LNCaP clone FGC (cell line): Measurements from ENCODE around the gene STXBP3.

ENCODE experiments used
- DNase-seq: peaks from one replicate; pipeline ENCODE4 v3.0.0-alpha.2; 2011; ENCODE audit warnings: low read depth
- H3K4me3 ChIP-seq: 2 replicates; pipeline ENCODE4 v1.5.1; 2011; ENCODE audit warnings: mild to moderate bottlenecking, low read depth, low read length, control low read depth
- CTCF ChIP-seq: IDR thresholded peaks from 2 replicates; pipeline ENCODE4 v1.5.1; 2012; ENCODE audit warnings: mild to moderate bottlenecking; ENCODE audit not compliant: control insufficient read depth, insufficient read depth; ENCODE audit errors: extremely low read depth

Gene STXBP3

GRCh38 chr1:108841703-108842102, 95.2 kb downstream of the STXBP3 start:
- no peak for DNase-seq
- no peak overlapping the region for H3K4me3 ChIP-seq
- no peak for TF ChIP-seq CTCF

- no peak overlapping the region for H3K4me3 ChIP-seq
- TF ChIP-seq CTCF: no peak
- DNase-seq: no peak
These were observed 96.2 kb downstream of the STXBP3 start for GRCh38 chr1:108842525-108843181.

- TF ChIP-seq CTCF: no peak
- DNase-seq: no peak
These were observed 97.1 kb downstream of the STXBP3 start for GRCh38 chr1:108843390-108844137.

GRCh38 chr1:108845446-108845845, 99.0 kb downstream of the STXBP3 start:
- TF ChIP-seq CTCF: no peak
- no peak for DNase-seq
- H3K4me3 ChIP-seq: no peak overlapping the region

More at GRCh38 chr1:108843390-108844137, 97.1 kb downstream of the STXBP3 start:
- no peak overlapping the region for H3K4me3 ChIP-seq

DNA sequence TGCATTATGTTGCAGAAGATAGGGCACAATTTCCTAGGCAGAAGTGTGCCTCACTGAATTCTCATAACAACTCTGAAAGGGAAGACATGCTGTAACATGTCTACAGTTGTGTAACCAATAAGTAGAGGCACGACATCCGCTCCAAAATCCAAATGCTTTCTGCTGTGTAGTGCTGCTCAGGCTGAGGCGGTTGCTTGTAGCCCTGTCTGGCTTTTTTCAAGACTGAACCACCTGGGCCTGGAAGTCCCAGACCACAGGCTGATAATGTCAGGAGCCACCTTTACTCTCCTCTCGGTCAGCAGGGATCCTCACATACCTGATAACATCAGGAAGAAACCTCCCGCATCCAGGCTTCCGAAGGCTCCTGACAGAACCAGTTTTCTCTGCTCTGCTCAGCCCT, 99.5 kb downstream of the STXBP3 start:
- DNase-seq: no peak
- no peak for TF ChIP-seq CTCF
- H3K4me3 ChIP-seq: no peak overlapping the region

DNA sequence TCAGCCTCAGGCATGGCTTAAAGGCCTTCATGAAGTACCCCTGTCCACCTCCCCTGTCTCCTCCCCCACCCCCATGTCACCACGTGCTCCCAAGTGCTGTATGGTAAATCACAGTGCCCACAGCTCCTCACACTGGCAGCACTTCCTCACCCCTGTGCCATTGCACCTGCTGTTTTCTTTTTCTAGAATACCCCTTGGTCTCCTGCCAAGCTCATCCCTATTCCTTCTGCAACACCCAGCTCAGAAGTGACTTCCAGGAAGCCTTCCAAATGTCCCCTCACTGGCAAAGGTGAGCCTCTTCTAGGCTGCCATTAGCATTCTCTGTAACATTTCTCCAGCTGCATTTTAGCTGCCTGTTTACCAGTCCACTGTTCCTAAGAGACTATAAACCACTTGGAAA, 101.0 kb downstream of the STXBP3 start:
- TF ChIP-seq CTCF: no peak
- no peak for DNase-seq

More for the DNA sequence above, 101.0 kb downstream of the STXBP3 start:
- no peak overlapping the region for H3K4me3 ChIP-seq
